22Rv1 (cell line): ENCODE data around the gene BZW1.

ENCODE experiments used
- ZFX ChIP-seq: fragments of 450-650 bp; IDR thresholded peaks from 2 replicates; pipeline ENCODE4 v1.6.1; 2017; ENCODE audit warnings: antibody characterized with exemption, borderline replicate concordance
- TF ChIP-seq, protein P1 (sequence below): fragments of 450-650 bp; IDR thresholded peaks from 2 replicates; pipeline ENCODE4 v1.5.1; 2017; ENCODE audit warnings: mild to moderate bottlenecking

DNA sequence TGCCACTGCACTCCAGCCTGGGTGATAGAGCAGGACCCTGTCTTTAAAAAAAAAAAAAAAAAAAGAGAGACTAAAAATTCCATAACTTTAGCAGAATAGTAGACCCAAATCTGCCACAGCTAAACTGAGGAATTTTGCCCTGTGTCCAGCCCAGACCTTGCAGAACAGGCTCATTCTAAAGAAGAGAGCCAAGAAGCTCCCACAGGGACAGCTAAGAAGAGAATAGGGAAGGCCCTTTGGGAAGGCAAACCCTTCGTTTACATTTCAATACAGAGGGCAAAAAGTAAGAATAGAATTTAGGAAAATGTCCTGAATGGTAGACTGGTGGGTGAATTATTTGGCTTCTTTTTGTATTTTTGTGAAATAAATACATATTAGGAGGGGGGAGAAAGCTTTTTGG, 21.5 kb upstream of the BZW1 start:
- TF ChIP-seq, protein P1, sequence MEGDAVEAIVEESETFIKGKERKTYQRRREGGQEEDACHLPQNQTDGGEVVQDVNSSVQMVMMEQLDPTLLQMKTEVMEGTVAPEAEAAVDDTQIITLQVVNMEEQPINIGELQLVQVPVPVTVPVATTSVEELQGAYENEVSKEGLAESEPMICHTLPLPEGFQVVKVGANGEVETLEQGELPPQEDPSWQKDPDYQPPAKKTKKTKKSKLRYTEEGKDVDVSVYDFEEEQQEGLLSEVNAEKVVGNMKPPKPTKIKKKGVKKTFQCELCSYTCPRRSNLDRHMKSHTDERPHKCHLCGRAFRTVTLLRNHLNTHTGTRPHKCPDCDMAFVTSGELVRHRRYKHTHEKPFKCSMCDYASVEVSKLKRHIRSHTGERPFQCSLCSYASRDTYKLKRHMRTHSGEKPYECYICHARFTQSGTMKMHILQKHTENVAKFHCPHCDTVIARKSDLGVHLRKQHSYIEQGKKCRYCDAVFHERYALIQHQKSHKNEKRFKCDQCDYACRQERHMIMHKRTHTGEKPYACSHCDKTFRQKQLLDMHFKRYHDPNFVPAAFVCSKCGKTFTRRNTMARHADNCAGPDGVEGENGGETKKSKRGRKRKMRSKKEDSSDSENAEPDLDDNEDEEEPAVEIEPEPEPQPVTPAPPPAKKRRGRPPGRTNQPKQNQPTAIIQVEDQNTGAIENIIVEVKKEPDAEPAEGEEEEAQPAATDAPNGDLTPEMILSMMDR = no peak
- TF ChIP-seq ZFX = no peak
